ENCODE measurements around the gene YBX2.

DNA sequence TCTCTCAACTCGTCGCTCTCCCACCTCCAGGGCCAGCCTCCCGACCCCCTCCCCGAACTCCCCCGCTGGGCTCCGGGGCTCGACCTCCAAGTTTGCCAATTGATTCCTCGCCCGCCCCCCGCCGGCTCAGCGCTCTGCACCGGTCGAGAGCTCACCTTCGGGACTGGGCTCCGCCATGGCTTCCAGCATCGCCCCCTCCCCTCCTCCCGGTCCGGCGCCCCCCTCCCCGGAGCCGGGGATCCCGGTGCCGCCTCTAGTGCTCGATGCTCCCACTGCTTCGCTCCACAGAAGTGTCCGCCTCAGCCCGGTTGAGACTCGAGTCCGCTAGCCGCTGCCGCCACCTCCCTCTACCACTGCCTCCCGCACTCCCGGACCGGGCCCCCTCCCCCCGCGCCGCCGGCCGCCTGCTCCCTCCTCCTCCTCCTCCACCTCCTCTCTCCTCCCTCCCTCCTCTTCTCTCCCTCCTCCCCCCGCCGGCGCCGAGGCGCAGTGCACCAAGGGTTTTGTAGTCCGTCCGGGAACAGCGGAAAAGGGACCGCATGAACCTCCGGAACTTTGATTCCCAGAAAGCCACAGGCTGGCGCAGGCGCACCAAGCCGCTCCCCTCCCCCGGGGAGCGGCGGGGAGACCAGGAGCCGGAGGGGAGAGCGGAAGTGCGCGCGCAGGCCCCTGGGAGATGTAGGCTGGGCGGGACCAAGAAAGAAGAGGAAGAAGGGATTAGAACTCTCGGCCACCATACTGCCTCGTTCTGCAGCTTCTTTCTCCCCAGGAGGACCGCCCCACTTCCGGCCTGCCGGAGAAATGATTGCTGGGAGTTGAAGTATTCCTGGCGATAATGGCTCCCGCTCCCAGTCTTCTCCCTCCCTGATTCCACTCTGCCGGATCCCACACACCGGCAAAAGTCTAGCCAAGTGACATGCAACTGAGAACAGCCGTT is 55.1 kb downstream of the YBX2 start, which contains the start of gene PHF23:
- TF ChIP-seq CTCF (IDR thresholded peaks at IDR 0.05) (no peak), POLR2AphosphoS5 (IDR thresholded peaks at IDR 0.05) (peak; percentile 71 to 88 (median 82)), POLR2A (IDR thresholded peaks at IDR 0.05) (peak; percentile 61 to 84)
